ENCODE data around the gene IL1RL1.

IL1RL1 gene

GRCh38 chr2:102383722-102384121 lies 72.4 kb downstream of the IL1RL1 start:
- DNase-seq: no peak

GRCh38 chr2:102385522-102385921 lies 74.2 kb downstream of the IL1RL1 start:
- no peak for DNase-seq

GRCh38 chr2:102386004-102386403 lies 74.6 kb downstream of the IL1RL1 start:
- DNase-seq: no peak

DNA sequence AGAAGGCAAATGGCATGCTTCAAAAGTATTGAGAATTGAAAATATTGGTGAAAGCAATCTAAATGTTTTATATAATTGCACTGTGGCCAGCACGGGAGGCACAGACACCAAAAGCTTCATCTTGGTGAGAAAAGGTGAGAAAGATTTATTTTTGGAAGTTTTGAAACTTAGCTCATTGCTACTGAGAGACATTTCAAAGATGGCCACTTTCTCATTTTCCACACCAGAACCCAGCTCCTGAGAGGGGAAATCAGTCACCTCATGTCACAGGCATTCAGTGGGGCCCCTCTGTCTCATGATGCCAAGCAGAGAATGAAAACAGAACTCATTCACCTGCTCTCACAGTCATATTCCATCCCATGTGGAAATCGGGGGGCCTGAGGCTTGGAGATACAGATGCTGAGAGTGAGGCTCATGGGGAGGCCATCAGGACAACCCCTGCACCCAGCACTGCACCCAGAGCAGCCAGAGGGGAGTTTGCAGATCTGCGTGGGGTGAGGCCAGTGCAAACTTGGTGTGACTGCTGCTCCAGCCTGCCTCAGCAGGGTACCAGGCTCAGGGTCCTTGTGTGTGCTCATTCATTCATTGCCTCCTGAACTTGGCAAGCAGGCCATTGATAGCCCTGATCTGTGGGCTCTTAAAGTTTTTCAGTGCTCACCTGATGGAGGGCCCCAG lies 75.6 kb downstream of the IL1RL1 start:
- DNase-seq: no peak

- no peak for DNase-seq
These were observed 76.6 kb downstream of the IL1RL1 start for GRCh38 chr2:102387763-102388546.

DNA sequence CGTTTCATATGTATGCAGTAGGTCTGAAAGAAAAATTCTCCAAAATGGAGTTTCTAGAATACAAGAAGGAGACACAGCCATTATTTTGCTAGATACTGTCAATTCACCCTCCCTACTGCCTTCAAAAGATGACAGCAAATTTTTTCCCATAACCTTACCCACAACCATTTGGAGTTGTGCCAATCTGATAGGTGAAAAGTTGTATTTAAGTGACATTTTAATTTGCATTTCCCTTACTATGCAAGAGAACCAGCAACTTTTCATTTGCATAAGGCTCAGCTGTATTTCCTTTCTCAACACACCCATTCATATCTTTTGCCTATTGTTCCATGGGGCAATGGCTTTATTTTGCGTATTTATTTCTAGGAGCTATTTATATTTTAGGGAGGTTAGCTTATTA lies 80.2 kb downstream of the IL1RL1 start:
- peak; percentile 0 for DNase-seq

GRCh38 chr2:102392096-102392495 lies 80.7 kb downstream of the IL1RL1 start:
- DNase-seq: no peak

- no peak for DNase-seq
These were observed 81.6 kb downstream of the IL1RL1 start for GRCh38 chr2:102392942-102393341.

GRCh38 chr2:102396012-102396411 lies 84.6 kb downstream of the IL1RL1 start:
- DNase-seq: no peak

GRCh38 chr2:102397209-102397608 lies 85.8 kb downstream of the IL1RL1 start:
- DNase-seq: no peak

GRCh38 chr2:102399499-102400141 lies 88.3 kb downstream of the IL1RL1 start:
- DNase-seq: no peak

- no peak for DNase-seq
These were observed 90.1 kb downstream of the IL1RL1 start for GRCh38 chr2:102401456-102401855.
